Panc1 (cell line): ENCODE results near the gene CUZD1.

Source experiments
- CTCF ChIP-seq: fragments of 450-650 bp; IDR thresholded peaks from 2 replicates; pipeline ENCODE4 v1.5.1; 2017; ENCODE audit warnings: mild to moderate bottlenecking
- TCF7L2 ChIP-seq: IDR thresholded peaks from 2 replicates; pipeline ENCODE4 v1.6.1; 2011; ENCODE audit warnings: mild to moderate bottlenecking, low read depth, low read length, inconsistent platforms

DNA sequence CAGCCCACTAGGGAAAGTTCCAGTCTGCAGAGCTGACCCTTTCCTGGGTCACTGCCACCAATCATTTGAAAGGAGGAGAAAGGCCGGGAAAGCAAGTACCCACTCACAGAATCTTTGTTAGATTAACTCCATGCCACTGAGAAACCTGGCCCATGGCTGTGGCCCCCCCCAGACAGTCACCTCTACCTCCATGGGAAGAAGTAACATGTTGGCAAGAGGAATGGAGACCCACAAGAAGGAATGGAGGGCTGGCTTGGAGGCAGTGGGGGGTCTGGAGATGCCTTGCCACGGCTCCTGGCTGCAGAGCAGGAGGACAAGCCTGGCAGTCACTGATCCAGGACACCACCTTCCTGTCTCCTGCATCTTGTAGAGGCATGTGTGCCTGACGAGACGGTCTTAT is 32.9 kb downstream of the CUZD1 start:
- TF ChIP-seq CTCF (no peak), TCF7L2 (no peak)
